ENCODE data around the gene TMSB15B.
"Not testable (repeated sequence)": the region's sequence is repeated elsewhere in the genome, so short reads cannot be mapped to it uniquely, and the experiment has no call there.

GRCh38 chrX:103983508-103983907 lies 21.1 kb downstream of the TMSB15B start:
- TF ChIP-seq CTCF (conservative IDR thresholded peaks at IDR 0.05; ENCODE audit: low read depth, low read length); EZH2 (IDR thresholded peaks at IDR 0.05; ENCODE audit: borderline replicate concordance, low read depth, low read length, poor library complexity, severe bottlenecking): not testable (repeated sequence)

Measured in A673 (cell line).